ENCODE measurements around the gene ATF4. TPM values are rescaled to one million over a fixed set of nuclear protein-coding genes. Genes with fewer than 3 reads are reported as not detected.

The ATF4 gene
- total RNA-seq, 2 experiments from 2014 or later = 518 to 536 TPM

DNA sequence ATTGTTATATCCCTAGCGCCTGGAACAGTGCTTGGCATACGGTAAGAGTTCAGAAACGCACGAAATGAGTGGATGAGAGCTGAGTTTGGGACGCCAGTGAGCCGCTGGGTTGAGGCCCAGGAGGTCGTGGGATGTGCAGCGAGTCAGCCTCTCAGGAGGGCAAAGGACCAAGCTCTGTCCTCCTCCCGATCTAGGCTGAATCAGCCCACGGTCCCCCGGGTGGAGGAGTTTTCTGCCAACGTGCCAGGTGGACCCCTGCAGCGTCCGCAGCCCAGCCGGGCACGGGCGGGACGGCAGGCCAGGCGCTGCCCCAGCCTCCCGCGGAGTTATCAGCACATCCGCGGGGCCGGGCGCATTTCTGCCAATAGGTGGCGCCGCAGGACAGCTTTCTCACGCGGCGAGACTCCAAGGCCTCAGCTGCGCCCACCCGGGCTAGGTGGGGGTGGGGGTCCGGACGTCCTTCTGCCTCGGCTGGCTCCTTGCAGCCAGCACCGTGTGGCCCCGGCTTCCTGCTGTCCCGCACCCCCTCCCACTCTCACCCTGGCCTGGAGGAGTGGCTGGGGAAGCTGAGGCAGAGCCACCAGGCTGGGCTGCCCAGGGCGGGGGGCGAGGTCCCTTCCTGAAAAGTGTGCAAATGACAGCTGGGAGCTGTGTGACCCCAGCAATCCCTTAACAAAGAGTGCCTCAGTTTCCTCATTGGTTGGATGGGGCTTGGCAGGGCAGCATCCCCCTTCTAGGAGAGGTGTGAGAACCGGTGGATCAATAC, 14.4 kb downstream of the ATF4 start:
- Mint-ChIP-seq H3K4me1 (ENCODE audit: low read depth) (peaks cover 28% of the 10 kb centered on the region), H3K9me3 (no peaks in the 10 kb centered on the region), H3K27ac (no peak overlapping the region), H3K27me3 (no peaks in the 10 kb centered on the region), H3K36me3 (ENCODE audit: low read depth) (peaks cover 20% of the 10 kb centered on the region), H3K4me3 (no peak overlapping the region)
- DNase-seq (peak; percentile 94), ATAC-seq (peak; percentile 11)
- intact Hi-C loops (cut with micrococcal nuclease) = loop anchor here (5.0 kb wide), 2 partner anchors 37 to 378 kb away; no protein-coding TSS in a partner anchor
- ChIA-PET POLR2A (interaction anchor here (0.7 to 2.0 kb wide), 10 partner anchors 12 to 509 kb away, joined by 3 to 12 read pairs (median 4); partner anchors contain the start of genes ATF4 and RPL3), CTCF (interaction anchor here (0.6 to 6.3 kb wide), 64 partner anchors 8 to 814 kb away, joined by 3 to 94 read pairs (median 4); partner anchors contain the start of gene MIEF1)
- TF ChIP-seq, protein P1, sequence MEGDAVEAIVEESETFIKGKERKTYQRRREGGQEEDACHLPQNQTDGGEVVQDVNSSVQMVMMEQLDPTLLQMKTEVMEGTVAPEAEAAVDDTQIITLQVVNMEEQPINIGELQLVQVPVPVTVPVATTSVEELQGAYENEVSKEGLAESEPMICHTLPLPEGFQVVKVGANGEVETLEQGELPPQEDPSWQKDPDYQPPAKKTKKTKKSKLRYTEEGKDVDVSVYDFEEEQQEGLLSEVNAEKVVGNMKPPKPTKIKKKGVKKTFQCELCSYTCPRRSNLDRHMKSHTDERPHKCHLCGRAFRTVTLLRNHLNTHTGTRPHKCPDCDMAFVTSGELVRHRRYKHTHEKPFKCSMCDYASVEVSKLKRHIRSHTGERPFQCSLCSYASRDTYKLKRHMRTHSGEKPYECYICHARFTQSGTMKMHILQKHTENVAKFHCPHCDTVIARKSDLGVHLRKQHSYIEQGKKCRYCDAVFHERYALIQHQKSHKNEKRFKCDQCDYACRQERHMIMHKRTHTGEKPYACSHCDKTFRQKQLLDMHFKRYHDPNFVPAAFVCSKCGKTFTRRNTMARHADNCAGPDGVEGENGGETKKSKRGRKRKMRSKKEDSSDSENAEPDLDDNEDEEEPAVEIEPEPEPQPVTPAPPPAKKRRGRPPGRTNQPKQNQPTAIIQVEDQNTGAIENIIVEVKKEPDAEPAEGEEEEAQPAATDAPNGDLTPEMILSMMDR (IDR thresholded peaks at IDR 0.05) = peak; percentile 97

DNA sequence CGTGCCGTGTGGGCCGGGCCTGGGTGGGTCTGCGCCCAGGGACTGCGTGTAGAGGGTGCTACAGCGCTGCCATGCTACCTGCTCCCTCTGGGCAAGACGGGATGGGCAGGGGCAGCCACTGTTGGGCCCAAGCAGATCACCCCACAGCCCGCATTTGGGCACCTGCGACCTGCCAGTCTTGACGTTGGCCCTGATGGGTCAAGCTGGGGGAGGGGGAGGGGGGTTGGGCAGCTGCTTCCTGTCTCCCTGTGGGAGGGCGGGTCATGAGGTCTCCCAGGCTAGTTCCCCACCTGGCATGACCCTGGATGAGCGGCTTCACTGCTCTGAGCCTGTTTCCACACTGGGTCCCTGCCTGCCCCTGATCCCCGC, 15.0 kb downstream of the ATF4 start:
- Mint-ChIP-seq H3K9me3 (no peaks in the 10 kb centered on the region), H3K36me3 (ENCODE audit: low read depth) (peaks cover 15% of the 10 kb centered on the region), H3K27ac (no peak overlapping the region), H3K27me3 (no peaks in the 10 kb centered on the region), H3K4me3 (no peak overlapping the region), H3K4me1 (ENCODE audit: low read depth) (peaks cover 22% of the 10 kb centered on the region)
- CTCF ChIA-PET = interaction anchor here (0.6 to 6.3 kb wide), 47 partner anchors 8 to 813 kb away, joined by 3 to 94 read pairs (median 4); a partner anchor contains a TSS
- DNase-seq (no peak), ATAC-seq (no peak)
- POLR2A ChIA-PET = interaction anchor here (0.7 to 2.0 kb wide), 6 partner anchors 15 to 509 kb away, joined by 3 to 12 read pairs (median 4); partner anchors contain the start of genes ATF4 and RPL3
- intact Hi-C loops (cut with micrococcal nuclease) = no loop called here
- TF ChIP-seq, protein P1 (IDR thresholded peaks at IDR 0.05) = no peak

DNA sequence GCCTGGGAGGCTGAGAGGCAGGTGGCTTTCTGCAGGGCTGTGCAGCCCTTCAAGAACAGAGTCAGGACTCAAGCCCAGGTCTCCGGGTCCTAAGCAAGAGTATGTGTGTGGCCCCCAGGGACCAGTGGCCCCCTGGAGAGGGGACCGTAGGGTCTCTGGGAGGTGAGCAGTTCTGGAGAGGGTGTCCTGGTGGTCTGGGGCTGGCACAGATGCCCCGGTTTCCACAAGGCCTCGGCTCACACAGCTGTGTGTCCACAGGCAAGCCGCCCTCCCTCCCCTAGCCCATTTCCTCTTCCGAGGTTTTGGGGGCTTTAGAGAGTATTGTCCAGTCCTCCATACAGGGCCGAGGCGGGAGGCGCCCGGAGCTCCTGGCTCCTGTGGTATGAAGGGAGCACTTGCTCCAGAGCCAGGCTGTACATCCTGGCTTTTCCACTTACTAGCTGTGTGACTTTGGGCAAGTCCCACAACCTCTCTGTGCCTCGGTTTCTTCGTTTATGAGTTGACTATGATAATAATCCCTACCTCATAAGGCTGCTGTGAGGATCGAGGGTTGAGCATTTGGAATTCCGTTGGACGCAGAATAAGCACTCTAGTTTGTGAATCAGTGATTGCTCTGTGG, 15.6 kb downstream of the ATF4 start:
- no peak overlapping the region for H3K27ac Mint-ChIP-seq
- POLR2A ChIA-PET = interaction anchor here (1.1 to 1.9 kb wide), 3 partner anchors 216 to 644 kb away, joined by 3 to 6 read pairs (median 3); partner anchors contain the start of gene RPL3
- no peaks in the 10 kb centered on the region for H3K9me3 Mint-ChIP-seq
- DNase-seq (no peak), ATAC-seq (no peak)
- no peaks in the 10 kb centered on the region for H3K27me3 Mint-ChIP-seq
- peaks cover 9% of the 10 kb centered on the region for H3K36me3 Mint-ChIP-seq (ENCODE audit: low read depth)
- intact Hi-C loops (cut with micrococcal nuclease) = no loop called here
- TF ChIP-seq, protein P1 (IDR thresholded peaks at IDR 0.05) = no peak
- no peak overlapping the region for H3K4me3 Mint-ChIP-seq
- peaks cover 17% of the 10 kb centered on the region for H3K4me1 Mint-ChIP-seq (ENCODE audit: low read depth)
- CTCF ChIA-PET = interaction anchor here (1.0 to 6.3 kb wide), 14 partner anchors 9 to 507 kb away, joined by 3 to 94 read pairs (median 8); a partner anchor contains a TSS

DNA sequence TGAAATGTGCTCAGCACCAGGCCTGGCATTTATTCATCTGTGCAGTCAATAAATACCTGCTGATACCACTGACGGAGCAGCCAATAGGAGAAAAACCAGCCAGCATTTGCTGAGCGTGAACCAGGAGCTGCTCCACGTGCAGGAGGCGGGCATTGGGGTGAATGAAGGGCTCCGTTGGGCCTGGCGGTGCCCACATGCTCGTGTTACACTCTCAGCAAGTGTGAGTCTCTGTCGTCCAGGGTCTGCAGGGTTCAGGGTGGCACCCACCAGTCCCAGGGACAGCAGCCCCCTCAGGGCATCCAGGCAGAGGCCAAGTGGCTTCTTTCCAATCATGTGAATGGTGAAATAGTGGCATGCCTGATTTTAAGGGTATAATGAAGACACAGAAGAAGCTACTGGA, 16.3 kb downstream of the ATF4 start:
- ChIA-PET POLR2A (interaction anchor here (1.0 to 1.3 kb wide), 3 partner anchors 271 to 644 kb away, joined by 3 read pairs; no protein-coding TSS in a partner anchor), CTCF (interaction anchor here (1.2 to 6.3 kb wide), 3 partner anchors 8 to 488 kb away, joined by 4 to 94 read pairs (median 21); no protein-coding TSS in a partner anchor)
- no peak overlapping the region for H3K27ac Mint-ChIP-seq
- H3K9me3 Mint-ChIP-seq = no peaks in the 10 kb centered on the region
- ATAC-seq (no peak), DNase-seq (no peak)
- H3K27me3 Mint-ChIP-seq = no peaks in the 10 kb centered on the region
- peaks cover 4% of the 10 kb centered on the region for H3K36me3 Mint-ChIP-seq (ENCODE audit: low read depth)
- no peak overlapping the region for H3K4me3 Mint-ChIP-seq
- intact Hi-C loops (cut with micrococcal nuclease) = no loop called here
- H3K4me1 Mint-ChIP-seq (ENCODE audit: low read depth) = peaks cover 11% of the 10 kb centered on the region
- TF ChIP-seq, protein P1 (IDR thresholded peaks at IDR 0.05) = no peak
